ENCODE data around the gene ANXA6.

The ANXA6 gene

GRCh38 chr5:151125421-151125820 is 32.2 kb downstream of the ANXA6 start:
- H3K4me3 ChIP-seq (replicated peaks; ENCODE audit: low read depth, low read length): no peak overlapping the region
- no peak for DNase-seq (ENCODE audit: extremely low read depth, low read depth)
- no peak for TF ChIP-seq CTCF (IDR thresholded peaks at IDR 0.05; ENCODE audit: low read depth, low read length, missing control alignments)

- no peak for DNase-seq (ENCODE audit: extremely low read depth, low read depth)
- TF ChIP-seq CTCF (IDR thresholded peaks at IDR 0.05; ENCODE audit: low read depth, low read length, missing control alignments): no peak
- no peak overlapping the region for H3K4me3 ChIP-seq (replicated peaks; ENCODE audit: low read depth, low read length)
Observed at GRCh38 chr5:151123897-151124751, 33.5 kb downstream of the ANXA6 start.

DNA sequence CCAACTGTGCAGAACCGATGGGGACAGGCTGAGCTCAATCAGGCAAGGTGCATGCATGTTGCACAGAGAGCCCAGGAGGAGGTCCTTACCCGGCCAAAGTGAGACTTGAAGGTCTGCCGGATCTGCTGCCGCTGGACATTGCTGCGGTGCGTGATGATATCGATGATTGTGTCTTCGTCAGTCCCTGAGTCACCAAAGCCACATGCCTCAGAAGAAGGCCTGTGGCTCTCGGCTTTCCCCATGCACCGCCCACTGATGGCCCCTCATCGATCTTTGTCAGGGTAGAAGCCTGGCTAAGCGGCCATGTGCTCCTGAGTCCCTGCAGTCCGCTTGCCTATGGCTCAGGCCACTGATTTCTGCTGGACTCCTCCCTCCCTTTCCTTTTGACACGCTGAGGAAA is 34.8 kb downstream of the ANXA6 start:
- H3K4me3 ChIP-seq (replicated peaks; ENCODE audit: low read depth, low read length): no peak overlapping the region
- TF ChIP-seq CTCF (IDR thresholded peaks at IDR 0.05; ENCODE audit: low read depth, low read length, missing control alignments): no peak
- no peak for DNase-seq (ENCODE audit: extremely low read depth, low read depth)

DNA sequence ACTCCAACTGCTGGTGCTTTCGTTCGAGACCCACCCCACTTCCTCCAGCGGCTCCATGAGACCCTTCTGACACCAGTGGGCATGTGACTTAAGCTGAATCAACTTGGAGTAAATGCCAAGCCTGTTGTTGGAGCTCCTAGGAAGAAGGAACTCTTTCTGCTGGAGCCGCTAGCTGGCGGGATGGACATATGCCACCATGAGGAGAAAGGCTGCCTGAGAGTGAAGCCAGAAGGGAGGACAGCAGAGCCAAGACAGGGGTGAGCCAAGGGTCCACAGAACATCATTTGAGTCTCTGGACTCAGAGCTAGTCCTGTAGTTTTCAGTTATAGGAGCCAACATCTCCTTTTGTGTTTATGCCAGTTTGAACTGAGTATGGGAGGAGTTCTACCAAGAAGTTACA is 35.9 kb downstream of the ANXA6 start:
- DNase-seq (ENCODE audit: extremely low read depth, low read depth): no peak
- TF ChIP-seq CTCF (IDR thresholded peaks at IDR 0.05; ENCODE audit: low read depth, low read length, missing control alignments): no peak
- H3K4me3 ChIP-seq (replicated peaks; ENCODE audit: low read depth, low read length): no peak overlapping the region

GRCh38 chr5:151121095-151121494 is 36.5 kb downstream of the ANXA6 start:
- H3K4me3 ChIP-seq (replicated peaks; ENCODE audit: low read depth, low read length): no peak overlapping the region
- TF ChIP-seq CTCF (IDR thresholded peaks at IDR 0.05; ENCODE audit: low read depth, low read length, missing control alignments): no peak
- no peak for DNase-seq (ENCODE audit: extremely low read depth, low read depth)

DNA sequence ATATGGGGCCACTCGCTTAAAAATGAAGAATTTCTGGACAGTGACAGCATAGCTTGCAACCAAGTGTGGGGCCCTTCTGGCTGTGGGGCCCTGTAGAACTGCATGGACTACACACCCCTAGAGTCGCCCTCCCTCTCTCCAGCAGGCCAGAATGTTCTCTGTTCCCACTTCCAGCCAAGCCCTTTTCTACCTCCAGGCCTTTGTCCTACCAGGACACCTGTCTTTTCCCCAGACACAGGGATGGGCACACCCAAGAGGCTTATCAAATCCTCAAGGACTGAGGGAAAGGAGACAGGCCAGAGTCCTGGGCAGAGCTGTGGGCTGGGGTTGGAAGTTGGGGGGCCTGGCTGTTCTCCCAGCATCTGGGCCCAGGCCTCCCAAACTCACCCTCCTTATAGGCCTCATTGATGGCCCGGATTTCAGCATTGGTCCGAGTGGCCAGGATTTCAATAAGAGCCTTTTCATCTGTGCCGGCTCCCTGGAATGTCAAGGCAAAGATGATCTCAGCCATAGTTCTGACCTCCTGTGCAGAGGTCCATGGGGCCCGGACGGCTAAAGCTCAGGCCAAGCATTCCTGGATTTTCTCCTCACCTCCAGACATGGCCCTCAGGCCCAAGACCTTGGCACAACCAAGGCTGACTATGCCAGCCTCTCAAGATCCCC is 38.5 kb downstream of the ANXA6 start:
- H3K4me3 ChIP-seq (replicated peaks; ENCODE audit: low read depth, low read length): no peak overlapping the region
- DNase-seq (ENCODE audit: extremely low read depth, low read depth): no peak
- TF ChIP-seq CTCF (IDR thresholded peaks at IDR 0.05; ENCODE audit: low read depth, low read length, missing control alignments): no peak
